ENCODE measurements around the gene MYG1. TPM values are rescaled to one million over a fixed set of nuclear protein-coding genes. Genes with fewer than 3 reads are reported as not detected.

The MYG1 gene
- total RNA-seq (2022; extraction: Qiagen RNA extraction) = 67.4 to 95.0 TPM (median 90.4 TPM) in 5 replicates

GRCh38 chr12:53299454-53300180, at the start of gene MYG1:
Gene MYG1, plus strand, starts transcription at chr12:53299695. Its CDS starts 43 bp downstream, at chr12:53299738.

GRCh38 chr12:53267999-53268629, 31.4 kb upstream of the MYG1 start, which contains the start of gene ESPL1:
Gene ESPL1, plus strand, starts transcription at chr12:53268299. Its CDS starts 468 bp downstream, at chr12:53268767.

GRCh38 chr12:53295070-53295890, 4.2 kb upstream of the MYG1 start, which contains the start of gene PFDN5:
Gene PFDN5, plus strand, starts transcription at chr12:53295542. Its CDS starts 26 bp downstream, at chr12:53295568.

GRCh38 chr12:53336181-53336681, 36.7 kb downstream of the MYG1 start, which contains the start of gene SP7:
Gene SP7, minus strand, starts transcription at chr12:53336354. Its CDS starts 708 bp downstream, at chr12:53335646.

Other genes with a start within 250 kb of the MYG1 start
- 43.2 to 68.0 TPM (median 59.7 TPM) in 5 replicates for gene TNS2, start 249.6 kb upstream of the MYG1 start, total RNA-seq (2022; extraction: Qiagen RNA extraction)
- 35.1 to 38.6 TPM (median 37.6 TPM) in 5 replicates for gene SPRYD3, start 220.3 kb upstream of the MYG1 start, total RNA-seq (2022; extraction: Qiagen RNA extraction)
- 143 to 250 TPM (median 245 TPM) in 5 replicates for gene IGFBP6, start 202.0 kb upstream of the MYG1 start, total RNA-seq (2022; extraction: Qiagen RNA extraction)
- 0.07 to 0.30 TPM (median 0.24 TPM) in 5 replicates for gene SOAT2, start 196.2 kb upstream of the MYG1 start, total RNA-seq (2022; extraction: Qiagen RNA extraction)
- gene ZNF740, start 119.0 kb upstream of the MYG1 start, total RNA-seq (2022; extraction: Qiagen RNA extraction) = 13.3 to 15.6 TPM (median 14.4 TPM) in 5 replicates
- gene CSAD, start 118.8 kb upstream of the MYG1 start, total RNA-seq (2022; extraction: Qiagen RNA extraction) = 4.8 to 6.8 TPM (median 5.9 TPM) in 5 replicates
- gene ITGB7, start 92.4 kb upstream of the MYG1 start, total RNA-seq (2022; extraction: Qiagen RNA extraction) = 0.22 to 0.46 TPM (median 0.36 TPM) in 5 replicates
- gene RARG, start 67.5 kb upstream of the MYG1 start, total RNA-seq (2022; extraction: Qiagen RNA extraction) = 21.1 to 25.7 TPM (median 22.7 TPM) in 5 replicates
- 15.3 to 20.4 TPM (median 18.2 TPM) in 5 replicates for gene ESPL1, start 31.4 kb upstream of the MYG1 start, total RNA-seq (2022; extraction: Qiagen RNA extraction)
- 457 to 527 TPM (median 485 TPM) in 5 replicates for gene PFDN5, start 4.2 kb upstream of the MYG1 start, total RNA-seq (2022; extraction: Qiagen RNA extraction)
- 75.1 to 79.2 TPM (median 78.0 TPM) in 5 replicates for gene AAAS, start 21.9 kb downstream of the MYG1 start, total RNA-seq (2022; extraction: Qiagen RNA extraction)
- gene SP7, start 36.7 kb downstream of the MYG1 start, total RNA-seq (2022; extraction: Qiagen RNA extraction) = 0.03 TPM in 1 of 5 replicates, not detected in the others
- 17.9 to 22.6 TPM (median 21.9 TPM) in 5 replicates for gene SP1, start 80.5 kb downstream of the MYG1 start, total RNA-seq (2022; extraction: Qiagen RNA extraction)
- 0.48 to 1.1 TPM (median 1.00 TPM) in 5 replicates for gene AMHR2, start 124.2 kb downstream of the MYG1 start, total RNA-seq (2022; extraction: Qiagen RNA extraction)
- gene PRR13, start 142.0 kb downstream of the MYG1 start, total RNA-seq (2022; extraction: Qiagen RNA extraction) = 245 to 335 TPM (median 306 TPM) in 5 replicates
- gene PCBP2, start 152.4 kb downstream of the MYG1 start, total RNA-seq (2022; extraction: Qiagen RNA extraction) = 605 to 627 TPM (median 623 TPM) in 5 replicates
- gene MAP3K12, start 199.8 kb downstream of the MYG1 start, total RNA-seq (2022; extraction: Qiagen RNA extraction) = 10.0 to 12.8 TPM (median 12.0 TPM) in 5 replicates
- 40.9 to 54.3 TPM (median 50.5 TPM) in 5 replicates for gene TARBP2, start 201.6 kb downstream of the MYG1 start, total RNA-seq (2022; extraction: Qiagen RNA extraction)
- 0.19 to 0.24 TPM in 2 of 5 replicates, not detected in the others for gene NPFF, start 207.8 kb downstream of the MYG1 start, total RNA-seq (2022; extraction: Qiagen RNA extraction)